ENCODE data around the gene CCT8.

The CCT8 gene

GRCh38 chr21:29104239-29104708 lies 30.8 kb upstream of the CCT8 start:
- TF ChIP-seq, protein P1, sequence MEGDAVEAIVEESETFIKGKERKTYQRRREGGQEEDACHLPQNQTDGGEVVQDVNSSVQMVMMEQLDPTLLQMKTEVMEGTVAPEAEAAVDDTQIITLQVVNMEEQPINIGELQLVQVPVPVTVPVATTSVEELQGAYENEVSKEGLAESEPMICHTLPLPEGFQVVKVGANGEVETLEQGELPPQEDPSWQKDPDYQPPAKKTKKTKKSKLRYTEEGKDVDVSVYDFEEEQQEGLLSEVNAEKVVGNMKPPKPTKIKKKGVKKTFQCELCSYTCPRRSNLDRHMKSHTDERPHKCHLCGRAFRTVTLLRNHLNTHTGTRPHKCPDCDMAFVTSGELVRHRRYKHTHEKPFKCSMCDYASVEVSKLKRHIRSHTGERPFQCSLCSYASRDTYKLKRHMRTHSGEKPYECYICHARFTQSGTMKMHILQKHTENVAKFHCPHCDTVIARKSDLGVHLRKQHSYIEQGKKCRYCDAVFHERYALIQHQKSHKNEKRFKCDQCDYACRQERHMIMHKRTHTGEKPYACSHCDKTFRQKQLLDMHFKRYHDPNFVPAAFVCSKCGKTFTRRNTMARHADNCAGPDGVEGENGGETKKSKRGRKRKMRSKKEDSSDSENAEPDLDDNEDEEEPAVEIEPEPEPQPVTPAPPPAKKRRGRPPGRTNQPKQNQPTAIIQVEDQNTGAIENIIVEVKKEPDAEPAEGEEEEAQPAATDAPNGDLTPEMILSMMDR (IDR thresholded peaks at IDR 0.05; ENCODE audit: insufficient read depth, missing control alignments): no peak
- DNase-seq (ENCODE audit: insufficient read length, low spot score) (no peak), FAIRE-seq (no peak)

GRCh38 chr21:29102791-29103257 lies 29.4 kb upstream of the CCT8 start:
- TF ChIP-seq, protein P1 (IDR thresholded peaks at IDR 0.05; ENCODE audit: insufficient read depth, missing control alignments): no peak
- no peak for FAIRE-seq
- DNase-seq (ENCODE audit: insufficient read length, low spot score): no peak

DNA sequence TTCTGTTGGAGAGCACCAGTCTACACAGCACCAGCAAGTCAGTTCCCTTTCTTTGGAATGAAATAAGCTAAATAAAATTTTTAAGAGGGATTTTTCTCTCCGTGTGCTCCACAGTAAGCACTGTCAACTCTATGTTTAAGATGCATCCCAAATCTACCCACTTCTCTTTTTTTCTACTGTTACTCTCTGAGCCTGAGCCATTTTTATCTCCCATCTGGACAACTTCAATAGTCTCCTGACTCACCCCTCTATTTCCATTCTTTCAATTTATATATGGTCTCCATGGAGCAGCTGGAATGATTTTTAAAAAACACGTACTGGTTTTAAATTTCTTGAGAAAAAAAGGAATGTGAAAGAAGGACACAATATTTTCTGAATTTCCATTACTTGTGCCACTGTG lies 24.7 kb upstream of the CCT8 start:
- FAIRE-seq: no peak
- TF ChIP-seq, protein P1 (IDR thresholded peaks at IDR 0.05; ENCODE audit: insufficient read depth, missing control alignments): no peak
- no peak for DNase-seq (ENCODE audit: insufficient read length, low spot score)

DNA sequence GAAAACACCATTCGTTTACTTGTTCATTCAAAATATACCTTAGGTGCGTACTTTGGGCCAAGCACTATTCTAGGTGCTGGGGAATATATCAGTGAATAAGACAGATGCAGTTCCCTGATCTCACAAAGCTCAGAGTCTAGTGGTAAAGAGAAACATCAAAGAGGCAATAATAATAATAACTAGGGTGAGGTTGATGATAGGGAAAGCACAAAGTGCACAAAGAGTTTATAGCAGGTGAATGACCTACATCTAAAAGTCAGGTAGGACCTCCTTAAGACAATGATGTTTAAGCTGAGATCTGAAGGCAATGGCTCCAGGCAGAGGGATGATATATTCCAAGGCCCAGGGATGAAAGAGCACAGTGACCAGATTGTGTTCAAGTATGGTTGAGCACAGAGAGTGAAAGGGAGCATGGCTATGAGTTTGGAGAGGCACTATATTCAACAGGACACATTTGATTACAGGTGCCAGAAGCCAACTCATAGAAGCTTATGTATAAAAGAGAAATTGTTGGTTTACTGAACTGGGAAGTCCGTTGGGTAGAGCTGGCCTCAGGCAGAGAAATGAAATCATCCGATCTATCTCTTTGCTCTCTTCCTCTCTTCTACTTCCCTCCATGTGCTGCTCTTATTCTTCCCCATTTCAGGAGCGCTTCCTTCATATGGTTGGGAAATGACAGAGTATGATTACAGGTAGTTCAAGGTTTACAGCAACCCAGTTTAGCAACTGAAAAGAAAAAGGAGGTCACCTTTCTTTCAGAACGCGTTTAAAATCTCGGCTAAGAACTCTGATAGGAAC lies 23.0 kb upstream of the CCT8 start:
- FAIRE-seq: no peak
- no peak for DNase-seq (ENCODE audit: insufficient read length, low spot score)

GRCh38 chr21:29092102-29092959 lies 18.9 kb upstream of the CCT8 start:
- DNase-seq (ENCODE audit: insufficient read length, low spot score) (no peak), FAIRE-seq (no peak)
- TF ChIP-seq, protein P1 (IDR thresholded peaks at IDR 0.05; ENCODE audit: insufficient read depth, missing control alignments): no peak

More for the DNA sequence above, 23.0 kb upstream of the CCT8 start:
- TF ChIP-seq, protein P1 (IDR thresholded peaks at IDR 0.05; ENCODE audit: insufficient read depth, missing control alignments): no peak

GRCh38 chr21:29091033-29091432 lies 17.6 kb upstream of the CCT8 start:
- TF ChIP-seq, protein P1 (IDR thresholded peaks at IDR 0.05; ENCODE audit: insufficient read depth, missing control alignments): no peak
- FAIRE-seq (no peak), DNase-seq (ENCODE audit: insufficient read length, low spot score) (no peak)
